Endodermal cell (in vitro differentiated cells): Measurements from ENCODE around the gene ITFG1. TPM values are rescaled to one million over a fixed set of nuclear protein-coding genes. Genes with fewer than 3 reads are reported as not detected.

Experiments used
- DNase-seq: peaks from one replicate; pipeline ENCODE4 v3.0.0-alpha.2; 2017
- H3K27ac ChIP-seq: 2 replicates; pipeline ENCODE4 v1.5.1; 2013; ENCODE audit warnings: mild to moderate bottlenecking, low read depth, low read length, moderate library complexity
- H3K27me3 ChIP-seq: 2 replicates; pipeline ENCODE4 v1.6.1; 2013; ENCODE audit warnings: mild to moderate bottlenecking, low read length, moderate library complexity; ENCODE audit not compliant: insufficient read depth, control insufficient read depth, poor library complexity, severe bottlenecking
- H3K36me3 ChIP-seq: 2 replicates; pipeline ENCODE4 v1.7.0; 2013; ENCODE audit warnings: mild to moderate bottlenecking, low read length, moderate library complexity; ENCODE audit not compliant: control insufficient read depth, insufficient read depth
- H3K4me1 ChIP-seq: one replicate; pipeline ENCODE4 v1.7.0; 2013; ENCODE audit warnings: low read length; ENCODE audit not compliant: control insufficient read depth, insufficient read depth
- H3K4me3 ChIP-seq: 2 replicates; pipeline ENCODE4 v1.5.1; 2013; ENCODE audit warnings: mild to moderate bottlenecking, low read length, moderate library complexity
- H3K9ac ChIP-seq: 2 replicates; pipeline ENCODE4 v1.6.1; 2013; ENCODE audit warnings: mild to moderate bottlenecking, low read length, moderate library complexity; ENCODE audit not compliant: poor library complexity, severe bottlenecking; ENCODE audit errors: extremely low read depth
- H3K9me3 ChIP-seq: 2 replicates; pipeline ENCODE4 v1.6.1; 2013; ENCODE audit warnings: mild to moderate bottlenecking, low read length, moderate library complexity; ENCODE audit not compliant: control insufficient read depth
- H3K27ac Mint-ChIP-seq: 2 replicates; pipeline ENCODE4 v1.8.0; 2020; ENCODE audit warnings: mixed read lengths
- H3K27me3 Mint-ChIP-seq: 2 replicates; pipeline ENCODE4 v1.8.0; 2021; ENCODE audit warnings: mild to moderate bottlenecking, mixed read lengths; ENCODE audit not compliant: insufficient read depth
- H3K36me3 Mint-ChIP-seq: 2 replicates; pipeline ENCODE4 v1.8.0; 2020; ENCODE audit warnings: low read depth, mixed read lengths
- H3K4me1 Mint-ChIP-seq: 2 replicates; pipeline ENCODE4 v1.8.0; 2020; ENCODE audit warnings: mixed read lengths
- H3K4me3 Mint-ChIP-seq: 2 replicates; pipeline ENCODE4 v1.8.0; 2020; ENCODE audit warnings: mild to moderate bottlenecking, moderate library complexity, mixed read lengths
- H3K9me3 Mint-ChIP-seq: 2 replicates; pipeline ENCODE4 v1.8.0; 2020; ENCODE audit warnings: mild to moderate bottlenecking, mixed read lengths
- WGBS, 2 experiments: methylation state at CpG; one replicate each; pipeline versions ENCODE4 v1.1.5 to v1.1.7; 2013; ENCODE audit warnings: missing lambda C conversion rate in 2 of 2, mixed read lengths in 1 of 2; ENCODE audit not compliant: insufficient coverage in 1 of 2, insufficient read length in 1 of 2; 5-methylcytosine and 5-hydroxymethylcytosine counted together
- total RNA-seq, 2 donors: library from RNA; stranded (reverse); fragmentation: NEBNext Ultra II Directional in 1 of 2; extraction: Animal tissue kit (Norgen Biotek cat#: 25700) in 1 of 2; gene quantifications; 2 replicates in 1 of 2; 3 replicates in 1 of 2; pipeline ENCODE4 v1.2.1, GENCODE V29; 2021
- TF ChIP-seq, protein P1 (sequence below): fragments of 200-600 bp; sonication (generic); conservative IDR thresholded peaks from 2 replicates; pipeline ENCODE4 v1.5.0; 2021; ENCODE audit warnings: antibody characterized with exemption, mild to moderate bottlenecking

Gene ITFG1
- total RNA-seq, 2 donors from 2014 or later: 35.6 to 40.0 TPM

DNA sequence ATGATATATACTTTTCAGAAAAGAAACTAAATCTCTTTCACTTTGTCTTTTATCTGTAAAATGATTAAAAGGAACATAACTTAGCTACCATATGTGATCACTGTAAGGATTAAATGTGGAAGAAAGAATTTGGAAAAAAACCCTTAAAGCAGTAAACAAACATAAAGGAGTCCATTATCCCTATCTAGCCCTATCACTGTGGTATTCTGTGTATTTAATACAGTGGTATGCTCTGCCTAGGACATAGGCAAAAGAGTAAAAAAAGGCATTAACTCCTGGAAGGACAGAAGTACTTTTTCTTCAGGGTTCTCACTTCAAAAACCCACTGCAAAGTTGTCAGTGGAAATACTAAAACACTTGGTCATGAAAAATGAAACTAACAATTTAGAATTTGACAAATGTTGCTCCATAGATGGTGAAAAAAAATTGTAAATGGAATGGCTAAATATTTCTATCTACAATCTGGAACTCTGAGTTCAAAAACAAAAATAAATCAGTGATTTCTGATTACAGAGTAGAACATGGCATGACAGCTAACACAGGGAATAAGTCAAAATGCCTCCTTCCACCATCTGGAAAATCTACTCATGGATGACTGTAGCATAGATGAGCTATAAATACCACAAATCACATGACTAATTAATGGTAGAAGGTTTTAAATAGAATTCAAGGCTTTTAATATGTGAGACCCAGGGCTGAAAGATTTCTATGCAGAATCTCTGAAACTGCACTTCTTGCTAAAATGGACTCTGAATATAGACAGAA, 140.1 kb downstream of the ITFG1 start:
- no peak for DNase-seq
- H3K27ac ChIP-seq: no peak overlapping the region

DNA sequence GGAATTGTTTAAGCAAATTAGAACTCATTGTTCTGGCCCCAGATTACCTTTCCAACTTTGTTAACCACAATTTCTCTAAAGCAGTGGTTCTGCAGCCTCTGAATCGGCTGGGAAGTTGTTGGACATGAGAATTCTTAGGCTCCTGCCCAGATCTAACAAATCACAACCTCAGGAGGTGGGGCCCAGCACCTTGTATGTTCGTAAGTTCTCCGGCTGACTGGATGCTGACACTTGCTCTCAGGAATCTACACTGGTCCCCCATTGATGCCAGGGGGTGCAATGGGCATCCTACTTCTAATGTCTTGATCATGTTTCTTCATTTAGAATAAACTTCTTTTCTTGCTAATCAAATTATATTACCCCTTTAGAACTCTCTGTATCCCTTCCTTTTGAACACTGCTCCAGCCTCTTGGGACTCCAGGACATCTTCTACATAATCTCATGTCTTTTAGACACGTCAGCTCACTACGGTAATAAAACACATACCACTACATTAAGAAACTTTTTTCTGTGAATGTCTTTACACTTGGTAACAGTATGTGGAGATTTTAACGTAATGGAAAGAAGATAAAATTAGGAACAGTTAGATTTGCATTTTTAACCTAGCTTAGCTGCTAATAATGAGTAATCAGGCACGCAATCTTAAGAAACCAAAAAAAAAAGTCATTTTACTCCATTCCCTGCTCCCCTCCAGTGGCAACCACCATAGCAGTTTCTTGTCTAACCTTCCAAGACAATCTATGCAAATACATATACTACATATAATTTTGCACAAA, 143.2 kb downstream of the ITFG1 start:
- Mint-ChIP-seq H3K27me3 (no peaks in the 10 kb centered on the region), H3K36me3 (peaks cover 2% of the 10 kb centered on the region), H3K9me3 (no peaks in the 10 kb centered on the region), H3K4me1 (peaks cover 2% of the 10 kb centered on the region), H3K4me3 (no peak overlapping the region), H3K27ac (no peak overlapping the region)
- H3K4me3 ChIP-seq: no peak overlapping the region
- no peaks in the 10 kb centered on the region for H3K9me3 ChIP-seq
- H3K4me1 ChIP-seq: no peaks in the 10 kb centered on the region
- DNase-seq: peak; percentile 46
- 81 to 90% methylated on average over 4 to 7 of the region's 7 CpGs for WGBS, 2 experiments
- TF ChIP-seq, protein P1, sequence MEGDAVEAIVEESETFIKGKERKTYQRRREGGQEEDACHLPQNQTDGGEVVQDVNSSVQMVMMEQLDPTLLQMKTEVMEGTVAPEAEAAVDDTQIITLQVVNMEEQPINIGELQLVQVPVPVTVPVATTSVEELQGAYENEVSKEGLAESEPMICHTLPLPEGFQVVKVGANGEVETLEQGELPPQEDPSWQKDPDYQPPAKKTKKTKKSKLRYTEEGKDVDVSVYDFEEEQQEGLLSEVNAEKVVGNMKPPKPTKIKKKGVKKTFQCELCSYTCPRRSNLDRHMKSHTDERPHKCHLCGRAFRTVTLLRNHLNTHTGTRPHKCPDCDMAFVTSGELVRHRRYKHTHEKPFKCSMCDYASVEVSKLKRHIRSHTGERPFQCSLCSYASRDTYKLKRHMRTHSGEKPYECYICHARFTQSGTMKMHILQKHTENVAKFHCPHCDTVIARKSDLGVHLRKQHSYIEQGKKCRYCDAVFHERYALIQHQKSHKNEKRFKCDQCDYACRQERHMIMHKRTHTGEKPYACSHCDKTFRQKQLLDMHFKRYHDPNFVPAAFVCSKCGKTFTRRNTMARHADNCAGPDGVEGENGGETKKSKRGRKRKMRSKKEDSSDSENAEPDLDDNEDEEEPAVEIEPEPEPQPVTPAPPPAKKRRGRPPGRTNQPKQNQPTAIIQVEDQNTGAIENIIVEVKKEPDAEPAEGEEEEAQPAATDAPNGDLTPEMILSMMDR: no peak
- H3K27me3 ChIP-seq: no peaks in the 10 kb centered on the region
- no peak overlapping the region for H3K9ac ChIP-seq
- no peak overlapping the region for H3K27ac ChIP-seq
- H3K36me3 ChIP-seq: no peaks in the 10 kb centered on the region

More for the DNA sequence above, 140.1 kb downstream of the ITFG1 start:
- peaks cover 3% of the 10 kb centered on the region for H3K4me1 ChIP-seq
- H3K9me3 ChIP-seq: no peaks in the 10 kb centered on the region
- H3K4me1 Mint-ChIP-seq: no peaks in the 10 kb centered on the region
- H3K36me3 ChIP-seq: no peaks in the 10 kb centered on the region
- TF ChIP-seq, protein P1: no peak
- H3K27me3 ChIP-seq: no peaks in the 10 kb centered on the region
- H3K4me3 Mint-ChIP-seq: no peak overlapping the region
- H3K4me3 ChIP-seq: no peak overlapping the region
- no peaks in the 10 kb centered on the region for H3K27me3 Mint-ChIP-seq
- H3K27ac Mint-ChIP-seq: no peak overlapping the region
- no peak overlapping the region for H3K9ac ChIP-seq
- H3K9me3 Mint-ChIP-seq: peaks cover 5% of the 10 kb centered on the region
- H3K36me3 Mint-ChIP-seq: peaks cover 4% of the 10 kb centered on the region

DNA sequence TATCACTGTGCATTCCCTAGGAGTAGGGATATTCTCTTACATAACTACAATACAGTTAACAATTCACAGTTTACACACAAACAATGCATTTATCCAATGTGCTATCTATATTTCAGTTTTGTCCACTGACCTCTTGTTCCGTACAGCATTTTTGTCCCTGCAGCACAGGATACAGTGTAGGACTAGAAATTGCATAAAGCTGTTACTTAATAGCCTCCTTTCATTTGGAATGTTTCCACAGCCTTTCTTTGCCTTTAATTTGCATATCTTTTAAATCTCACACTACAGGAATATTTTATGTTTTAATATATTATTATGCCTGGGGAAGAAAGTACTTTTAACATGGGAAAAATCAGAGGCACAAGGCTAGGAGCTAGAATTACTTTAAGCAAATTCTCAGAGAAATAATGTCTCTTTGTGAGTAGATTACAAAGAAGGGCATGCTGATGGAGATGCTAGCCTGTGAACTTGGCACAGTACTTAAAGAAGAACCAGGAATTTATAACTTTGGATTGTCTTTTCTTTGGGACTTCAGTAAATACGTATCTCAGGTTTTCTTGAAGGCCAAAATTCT, 144.3 kb downstream of the ITFG1 start:
- peaks cover 2% of the 10 kb centered on the region for H3K4me1 ChIP-seq
- no peak for DNase-seq
- 81 to 89% methylated on average over 2 of the region's 2 CpGs for WGBS, 2 experiments
- H3K9me3 ChIP-seq: no peaks in the 10 kb centered on the region
- H3K27ac ChIP-seq: no peak overlapping the region
- no peak overlapping the region for H3K4me3 ChIP-seq
- H3K27me3 ChIP-seq: no peaks in the 10 kb centered on the region
- no peak overlapping the region for H3K9ac ChIP-seq
- H3K27me3 Mint-ChIP-seq: no peaks in the 10 kb centered on the region
- peaks cover 8% of the 10 kb centered on the region for H3K4me1 Mint-ChIP-seq
- H3K36me3 Mint-ChIP-seq: peaks cover 2% of the 10 kb centered on the region
- H3K4me3 Mint-ChIP-seq: no peak overlapping the region
- H3K9me3 Mint-ChIP-seq: no peaks in the 10 kb centered on the region
- TF ChIP-seq, protein P1: no peak
- H3K27ac Mint-ChIP-seq: no peak overlapping the region
- H3K36me3 ChIP-seq: no peaks in the 10 kb centered on the region
